Mesendoderm (in vitro differentiated cells): ENCODE measurements around the gene ZNF791.

Source experiments
- DNase-seq: peaks from one replicate; pipeline ENCODE4 v3.0.0; 2013
- H2AK5ac ChIP-seq: 2 replicates; pipeline ENCODE4 v1.6.1; 2013; ENCODE audit warnings: low read length, inconsistent platforms
- H2BK120ac ChIP-seq: 2 replicates; pipeline ENCODE4 v1.6.1; 2013; ENCODE audit warnings: low read depth, mild to moderate bottlenecking, low read length, moderate library complexity, mixed read lengths
- H2BK15ac ChIP-seq: replicated peaks from 2 replicates; pipeline ENCODE4 v1.6.1; 2013; ENCODE audit warnings: low read depth, mild to moderate bottlenecking, moderate library complexity
- H2BK5ac ChIP-seq: 2 replicates; pipeline ENCODE4 v1.6.1; 2013; ENCODE audit warnings: low read length, inconsistent platforms
- H3K18ac ChIP-seq: 2 replicates; pipeline ENCODE4 v1.6.1; 2013; ENCODE audit warnings: mild to moderate bottlenecking, low read length, mixed read lengths
- H3K23ac ChIP-seq: one replicate; pipeline ENCODE4 v1.6.1; 2013; ENCODE audit warnings: low read length
- H3K27ac ChIP-seq: 2 replicates; pipeline ENCODE4 v1.5.1; 2013; ENCODE audit warnings: low read depth, mild to moderate bottlenecking, inconsistent platforms, low read length, moderate library complexity
- H3K27me3 ChIP-seq: 2 replicates; pipeline ENCODE4 v1.6.1; 2013; ENCODE audit warnings: low read length, control low read depth, mild to moderate bottlenecking, inconsistent platforms; ENCODE audit not compliant: insufficient read depth, poor library complexity
- H3K36me3 ChIP-seq: 2 replicates; pipeline ENCODE4 v1.6.1; 2013; ENCODE audit warnings: low read length, inconsistent platforms; ENCODE audit not compliant: control insufficient read depth, insufficient read depth
- H3K4ac ChIP-seq: one replicate; pipeline ENCODE4 v1.6.1; 2013; ENCODE audit warnings: low read depth, mild to moderate bottlenecking, low read length, moderate library complexity
- H3K4me1 ChIP-seq: 2 replicates; pipeline ENCODE4 v1.6.1; 2013; ENCODE audit warnings: low read depth, low read length, inconsistent platforms; ENCODE audit not compliant: control insufficient read depth
- H3K4me2 ChIP-seq: 2 replicates; pipeline ENCODE4 v1.6.1; 2013; ENCODE audit warnings: low read length
- H3K4me3 ChIP-seq: 2 replicates; pipeline ENCODE4 v1.5.1; 2013; ENCODE audit warnings: mild to moderate bottlenecking, low read length
- H3K56ac ChIP-seq: one replicate; pipeline ENCODE4 v1.6.1; 2013; ENCODE audit warnings: low read length
- H3K79me1 ChIP-seq: 2 replicates; pipeline ENCODE4 v1.6.1; 2013; ENCODE audit warnings: low read length, inconsistent platforms
- H3K79me2 ChIP-seq: 2 replicates; pipeline ENCODE4 v1.6.1; 2013; ENCODE audit warnings: mild to moderate bottlenecking, low read length; ENCODE audit not compliant: control insufficient read depth, insufficient read depth
- H3K9ac ChIP-seq: 2 replicates; pipeline ENCODE4 v1.6.1; 2013; ENCODE audit warnings: low read length, inconsistent platforms
- H4K5ac ChIP-seq: one replicate; pipeline ENCODE4 v1.6.1; 2013; ENCODE audit warnings: low read length
- H4K8ac ChIP-seq: one replicate; pipeline ENCODE4 v1.6.1; 2013; ENCODE audit warnings: low read depth, mild to moderate bottlenecking, control low read depth, low read length, moderate library complexity
- WGBS: extraction: QIAGEN DNeasy Blood & Tissue Kit; methylation state at CpG from one replicate; pipeline ENCODE4 v1.1.7; 2013; ENCODE audit warnings: low lambda C conversion rate, missing lambda C conversion rate; ENCODE audit not compliant: insufficient coverage; ENCODE audit errors: extremely low coverage; 5-methylcytosine and 5-hydroxymethylcytosine counted together

Gene ZNF791

DNA sequence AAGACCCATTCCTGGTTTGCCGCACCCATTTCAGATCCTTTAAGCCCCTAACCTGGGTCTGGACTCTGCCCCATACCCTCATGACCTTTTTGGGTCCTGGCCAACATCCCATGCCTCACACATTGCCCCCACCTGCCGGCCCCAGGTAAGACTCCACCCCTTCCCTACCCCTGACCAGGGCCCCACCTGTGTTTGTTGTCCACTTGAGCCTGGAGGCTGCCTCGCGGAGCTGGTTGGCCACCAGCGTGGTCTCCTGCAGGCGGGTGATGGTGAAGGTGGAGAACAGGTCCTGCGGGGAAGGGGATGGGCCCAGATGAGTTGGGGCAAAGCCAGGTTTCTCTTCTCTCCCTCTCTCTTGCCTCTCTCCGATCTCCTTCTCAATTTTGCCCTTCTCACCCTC, 36.3 kb downstream of the ZNF791 start:
- no peak overlapping the region for H3K9ac ChIP-seq
- no peak overlapping the region for H3K4me3 ChIP-seq
- no peak overlapping the region for H4K8ac ChIP-seq
- no peak overlapping the region for H3K4ac ChIP-seq
- no peaks in the 10 kb centered on the region for H3K36me3 ChIP-seq
- no peaks in the 10 kb centered on the region for H3K27me3 ChIP-seq
- H3K27ac ChIP-seq, result no peak overlapping the region
- H3K79me1 ChIP-seq, result no peaks in the 10 kb centered on the region
- H3K4me1 ChIP-seq, result no peaks in the 10 kb centered on the region
- no peak overlapping the region for H2BK5ac ChIP-seq
- H3K23ac ChIP-seq, result no peak overlapping the region
- H2AK5ac ChIP-seq, result no peak overlapping the region
- H3K56ac ChIP-seq, result no peak overlapping the region
- no peak overlapping the region for H3K18ac ChIP-seq
- H2BK15ac ChIP-seq, result no peak overlapping the region
- WGBS, result no CpG with 5 or more reads among the region's 8 CpGs
- H4K5ac ChIP-seq, result no peak overlapping the region
- no peak for DNase-seq
- H2BK120ac ChIP-seq, result no peak overlapping the region
- H3K4me2 ChIP-seq, result no peak overlapping the region
- no peaks in the 10 kb centered on the region for H3K79me2 ChIP-seq

- no peak overlapping the region for H3K27ac ChIP-seq
- no CpG with 5 or more reads among the region's 31 CpGs for WGBS
- H3K4me3 ChIP-seq, result no peak overlapping the region
- H4K5ac ChIP-seq, result no peak overlapping the region
- H3K79me1 ChIP-seq, result no peaks in the 10 kb centered on the region
- H2AK5ac ChIP-seq, result no peak overlapping the region
- H3K4ac ChIP-seq, result no peak overlapping the region
- H3K56ac ChIP-seq, result no peak overlapping the region
- H2BK5ac ChIP-seq, result no peak overlapping the region
- no peak overlapping the region for H2BK120ac ChIP-seq
- no peaks in the 10 kb centered on the region for H3K4me1 ChIP-seq
- H3K27me3 ChIP-seq, result no peaks in the 10 kb centered on the region
- H3K18ac ChIP-seq, result no peak overlapping the region
- H3K23ac ChIP-seq, result no peak overlapping the region
- H3K79me2 ChIP-seq, result no peaks in the 10 kb centered on the region
- DNase-seq, result peak; percentile 41
- H2BK15ac ChIP-seq, result no peak overlapping the region
- no peak overlapping the region for H3K9ac ChIP-seq
- H3K36me3 ChIP-seq, result no peaks in the 10 kb centered on the region
- no peak overlapping the region for H3K4me2 ChIP-seq
- H4K8ac ChIP-seq, result no peak overlapping the region
Measured at GRCh38 chr19:12647490-12648071, 36.9 kb downstream of the ZNF791 start.

DNA sequence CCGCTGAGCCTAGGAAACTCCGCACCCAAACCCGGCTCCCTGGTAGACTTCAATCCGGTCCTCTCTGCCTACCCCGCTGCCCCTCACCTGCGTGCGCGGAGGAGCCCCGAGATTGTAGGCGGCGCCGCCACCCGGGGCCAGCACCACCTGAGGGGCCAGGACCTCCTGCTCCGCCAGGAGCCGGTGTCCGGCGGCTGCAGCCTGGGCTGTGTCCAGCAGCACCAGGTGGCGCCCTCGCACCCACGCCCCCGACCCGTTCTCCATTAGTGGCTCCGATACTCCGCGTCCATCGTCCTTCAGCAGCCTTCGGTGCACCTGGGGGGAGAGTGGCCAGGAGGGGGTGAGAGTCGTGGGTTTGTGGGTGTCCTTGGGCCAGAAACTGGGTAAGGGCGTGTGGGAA, 37.4 kb downstream of the ZNF791 start:
- WGBS, result no CpG with 5 or more reads among the region's 29 CpGs
- Histone ChIP-seq H3K23ac (no peak overlapping the region), H3K4me1 (no peaks in the 10 kb centered on the region), H3K56ac (no peak overlapping the region), H3K36me3 (no peaks in the 10 kb centered on the region), H3K27ac (no peak overlapping the region), H3K79me2 (no peaks in the 10 kb centered on the region), H2BK120ac (no peak overlapping the region), H3K79me1 (no peaks in the 10 kb centered on the region), H4K8ac (no peak overlapping the region), H2AK5ac (no peak overlapping the region), H3K4me2 (no peak overlapping the region), H3K4me3 (no peak overlapping the region), H3K18ac (no peak overlapping the region), H4K5ac (no peak overlapping the region), H3K27me3 (no peaks in the 10 kb centered on the region), H3K9ac (no peak overlapping the region), H3K4ac (no peak overlapping the region), H2BK15ac (no peak overlapping the region), H2BK5ac (no peak overlapping the region)
- DNase-seq, result no peak

DNA sequence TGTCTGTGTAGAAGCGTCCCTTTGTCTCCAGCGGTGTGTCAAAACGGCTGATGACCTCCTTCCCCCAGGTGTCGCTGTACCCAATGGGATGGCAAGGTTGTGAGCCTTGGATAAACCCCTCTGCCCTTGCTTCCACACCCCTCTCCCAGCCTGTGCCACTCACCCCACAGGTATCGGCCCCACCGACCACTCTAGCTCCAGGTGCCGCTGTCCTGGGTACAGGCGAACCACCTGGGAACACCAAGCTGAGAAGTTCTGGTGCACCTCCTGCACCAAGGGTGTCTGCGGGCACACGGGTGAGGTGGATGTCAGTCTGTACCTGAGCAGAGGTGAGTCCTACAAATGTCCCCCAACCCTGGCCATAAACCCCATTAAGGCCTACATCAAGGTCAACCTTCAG, 39.2 kb downstream of the ZNF791 start:
- H3K36me3 ChIP-seq, result no peaks in the 10 kb centered on the region
- H3K23ac ChIP-seq, result no peak overlapping the region
- no peaks in the 10 kb centered on the region for H3K27me3 ChIP-seq
- no peaks in the 10 kb centered on the region for H3K79me1 ChIP-seq
- H2BK120ac ChIP-seq, result no peak overlapping the region
- no peak overlapping the region for H3K9ac ChIP-seq
- H3K79me2 ChIP-seq, result no peaks in the 10 kb centered on the region
- no peak overlapping the region for H4K8ac ChIP-seq
- no peak overlapping the region for H2BK15ac ChIP-seq
- H3K27ac ChIP-seq, result no peak overlapping the region
- H3K4ac ChIP-seq, result no peak overlapping the region
- no peak for DNase-seq
- no peak overlapping the region for H3K4me2 ChIP-seq
- no peak overlapping the region for H3K18ac ChIP-seq
- no peak overlapping the region for H3K56ac ChIP-seq
- H2BK5ac ChIP-seq, result no peak overlapping the region
- H4K5ac ChIP-seq, result no peak overlapping the region
- no peaks in the 10 kb centered on the region for H3K4me1 ChIP-seq
- no CpG with 5 or more reads among the region's 10 CpGs for WGBS
- no peak overlapping the region for H3K4me3 ChIP-seq
- no peak overlapping the region for H2AK5ac ChIP-seq

- WGBS, result no CpG with 5 or more reads among the region's 6 CpGs
- Histone ChIP-seq H3K4ac (no peak overlapping the region), H2BK15ac (no peak overlapping the region), H3K56ac (no peak overlapping the region), H3K27me3 (no peaks in the 10 kb centered on the region), H3K9ac (no peak overlapping the region), H4K5ac (no peak overlapping the region), H2BK120ac (no peak overlapping the region), H3K36me3 (peaks cover 3% of the 10 kb centered on the region), H2AK5ac (no peak overlapping the region), H4K8ac (no peak overlapping the region), H3K4me2 (no peak overlapping the region), H3K4me3 (no peak overlapping the region), H3K79me2 (no peaks in the 10 kb centered on the region), H3K23ac (no peak overlapping the region), H3K27ac (no peak overlapping the region), H3K4me1 (no peaks in the 10 kb centered on the region), H3K18ac (no peak overlapping the region), H3K79me1 (no peaks in the 10 kb centered on the region), H2BK5ac (no peak overlapping the region)
- DNase-seq, result no peak
Measured at GRCh38 chr19:12652219-12652618, 41.5 kb downstream of the ZNF791 start.

DNA sequence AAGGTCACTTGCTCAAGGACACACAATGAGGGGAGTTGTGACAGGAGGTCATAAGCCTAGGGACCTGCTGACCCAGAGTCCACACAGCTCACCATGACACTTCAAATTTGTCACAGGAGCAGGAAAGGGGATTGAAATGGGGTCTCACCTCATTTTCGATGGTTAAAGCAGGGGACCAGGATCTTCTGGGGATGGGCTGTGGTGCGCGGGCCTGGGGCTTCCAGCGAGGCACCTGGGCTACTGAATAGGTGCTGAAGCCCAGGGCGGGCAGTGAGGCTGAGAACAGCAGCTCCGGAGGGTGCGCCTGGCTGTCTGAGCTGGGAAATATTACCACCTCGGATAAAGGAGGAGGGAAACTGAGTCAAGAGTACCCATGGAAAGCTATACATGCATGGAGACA, 44.8 kb downstream of the ZNF791 start:
- H2BK5ac ChIP-seq, result no peak overlapping the region
- no peak overlapping the region for H3K18ac ChIP-seq
- H3K23ac ChIP-seq, result no peak overlapping the region
- H3K4me2 ChIP-seq, result no peak overlapping the region
- H2BK15ac ChIP-seq, result no peak overlapping the region
- no peak overlapping the region for H3K4me3 ChIP-seq
- H3K4ac ChIP-seq, result no peak overlapping the region
- H3K9ac ChIP-seq, result no peak overlapping the region
- H2AK5ac ChIP-seq, result no peak overlapping the region
- H3K79me2 ChIP-seq, result no peaks in the 10 kb centered on the region
- no peak overlapping the region for H2BK120ac ChIP-seq
- H4K5ac ChIP-seq, result no peak overlapping the region
- no peaks in the 10 kb centered on the region for H3K27me3 ChIP-seq
- H3K79me1 ChIP-seq, result no peaks in the 10 kb centered on the region
- H3K56ac ChIP-seq, result no peak overlapping the region
- H3K27ac ChIP-seq, result no peak overlapping the region
- H3K4me1 ChIP-seq, result no peaks in the 10 kb centered on the region
- no CpG with 5 or more reads among the region's 8 CpGs for WGBS
- DNase-seq, result no peak
- H4K8ac ChIP-seq, result no peak overlapping the region
- peaks cover 3% of the 10 kb centered on the region for H3K36me3 ChIP-seq
